Fibroblast of villous mesenchyme (primary cell): Measurements from ENCODE around the gene PDGFA. TPM values are rescaled to one million over a fixed set of nuclear protein-coding genes. Genes with fewer than 3 reads are reported as not detected.

Experiments used
- DNase-seq: peaks from one replicate; pipeline ENCODE4 v3.0.0-alpha.2; 2010; ENCODE audit warnings: low read depth
- H3K4me3 ChIP-seq: 2 replicates; pipeline ENCODE4 v1.5.1; 2011; ENCODE audit warnings: low read depth, mild to moderate bottlenecking, low read length
- total RNA-seq: library from RNA; depleted of rRNA; stranded (reverse); fragments of >200 nt; gene quantifications from 2 replicates; pipeline ENCODE4 v1.2.3, GENCODE V29; 2012
- TF ChIP-seq, protein P1 (sequence below): IDR thresholded peaks from 2 replicates; pipeline ENCODE4 v1.5.1; 2012; ENCODE audit warnings: low read depth, mild to moderate bottlenecking, low read length; ENCODE audit not compliant: insufficient read depth

Gene PDGFA
- total RNA-seq, 1 donor: 43.2 TPM

DNA sequence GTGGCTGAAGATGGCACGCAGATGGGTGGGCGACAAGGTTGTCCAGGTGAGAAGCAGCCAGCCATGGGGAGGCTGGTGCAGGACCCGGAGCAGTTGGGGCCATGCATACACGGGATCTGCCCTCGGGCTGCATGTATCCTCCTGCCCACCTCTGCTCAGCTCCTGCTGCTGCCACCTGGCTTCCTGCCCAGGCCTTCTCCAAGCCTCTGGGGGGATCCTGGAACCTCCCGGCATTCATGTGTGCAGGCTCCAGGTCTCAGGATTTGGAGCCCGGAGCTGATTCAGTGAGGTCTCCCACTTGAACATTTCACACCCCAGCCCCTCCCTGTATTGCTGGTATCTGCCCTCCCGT lies 27.0 kb downstream of the PDGFA start:
- no peak overlapping the region for H3K4me3 ChIP-seq
- TF ChIP-seq, protein P1, sequence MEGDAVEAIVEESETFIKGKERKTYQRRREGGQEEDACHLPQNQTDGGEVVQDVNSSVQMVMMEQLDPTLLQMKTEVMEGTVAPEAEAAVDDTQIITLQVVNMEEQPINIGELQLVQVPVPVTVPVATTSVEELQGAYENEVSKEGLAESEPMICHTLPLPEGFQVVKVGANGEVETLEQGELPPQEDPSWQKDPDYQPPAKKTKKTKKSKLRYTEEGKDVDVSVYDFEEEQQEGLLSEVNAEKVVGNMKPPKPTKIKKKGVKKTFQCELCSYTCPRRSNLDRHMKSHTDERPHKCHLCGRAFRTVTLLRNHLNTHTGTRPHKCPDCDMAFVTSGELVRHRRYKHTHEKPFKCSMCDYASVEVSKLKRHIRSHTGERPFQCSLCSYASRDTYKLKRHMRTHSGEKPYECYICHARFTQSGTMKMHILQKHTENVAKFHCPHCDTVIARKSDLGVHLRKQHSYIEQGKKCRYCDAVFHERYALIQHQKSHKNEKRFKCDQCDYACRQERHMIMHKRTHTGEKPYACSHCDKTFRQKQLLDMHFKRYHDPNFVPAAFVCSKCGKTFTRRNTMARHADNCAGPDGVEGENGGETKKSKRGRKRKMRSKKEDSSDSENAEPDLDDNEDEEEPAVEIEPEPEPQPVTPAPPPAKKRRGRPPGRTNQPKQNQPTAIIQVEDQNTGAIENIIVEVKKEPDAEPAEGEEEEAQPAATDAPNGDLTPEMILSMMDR: no peak
- no peak for DNase-seq

DNA sequence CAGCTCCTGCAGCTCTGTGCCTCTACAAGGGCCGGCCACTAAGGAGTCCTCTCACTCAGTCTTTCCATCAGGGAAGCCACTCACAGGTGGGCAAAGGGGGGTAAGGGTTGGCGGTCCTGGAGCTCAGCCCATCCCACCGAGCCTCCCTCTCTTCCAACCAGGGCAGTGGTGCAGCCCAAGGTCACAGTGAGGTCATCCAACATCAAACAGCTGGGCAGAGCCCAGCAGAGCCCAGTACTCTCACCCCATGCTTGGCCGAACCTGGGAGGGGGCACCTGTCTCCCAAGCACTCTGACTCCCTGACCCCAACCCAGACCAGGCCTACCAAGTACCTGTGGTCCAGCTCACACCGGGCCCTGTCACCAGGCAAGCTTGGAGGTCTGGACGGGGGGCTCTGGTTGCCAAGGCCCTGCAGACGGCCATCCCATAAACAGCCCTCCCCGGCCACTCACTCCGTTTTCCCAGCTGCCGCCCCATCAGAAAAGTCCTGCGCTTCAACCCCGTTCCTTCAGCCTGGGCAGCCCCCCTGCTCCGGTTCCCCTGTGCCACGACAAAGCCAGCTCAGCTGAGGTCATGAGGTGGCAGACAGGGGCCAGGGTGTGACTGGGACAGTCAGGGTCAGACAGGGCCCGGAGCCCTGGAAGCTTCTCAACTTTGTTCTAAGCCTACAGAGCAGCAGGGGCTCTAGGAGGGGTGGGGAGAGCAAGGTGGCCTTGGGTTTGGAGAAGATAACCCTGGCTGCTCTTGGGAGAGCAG lies 27.5 kb downstream of the PDGFA start:
- DNase-seq: no peak
- H3K4me3 ChIP-seq: no peak overlapping the region
- TF ChIP-seq, protein P1: no peak

DNA sequence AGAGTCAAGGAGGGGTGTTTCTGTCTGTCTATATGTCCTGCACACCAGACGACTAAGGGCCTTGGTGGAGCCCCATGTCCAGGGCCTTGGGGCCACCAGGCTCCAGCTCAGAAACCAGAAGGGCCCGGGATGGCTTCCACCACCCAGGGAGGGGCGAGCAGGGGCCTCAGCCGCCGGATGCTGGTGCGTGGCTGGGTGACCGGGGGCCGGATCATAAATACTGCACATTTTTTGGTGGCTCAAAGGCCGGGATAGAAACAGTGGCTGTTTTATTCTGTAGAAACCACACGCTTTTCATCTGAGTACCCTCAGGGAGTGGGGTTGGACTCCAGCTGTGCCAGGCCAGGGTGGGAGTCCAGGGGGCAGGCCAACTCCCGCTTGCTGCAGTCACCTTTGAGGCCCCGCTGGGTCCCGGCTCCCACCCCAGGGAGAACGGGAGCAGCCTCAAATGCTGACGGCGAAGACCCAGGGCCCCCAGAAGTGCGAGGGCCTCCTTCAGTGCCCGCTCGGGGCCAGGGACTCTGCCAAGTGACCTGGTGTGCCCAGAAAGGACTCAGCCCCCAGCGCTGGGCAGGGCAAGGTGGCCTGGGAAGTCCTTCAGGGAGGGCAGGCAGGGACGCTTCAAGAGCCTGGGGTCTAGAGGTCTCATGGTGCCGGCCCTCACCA lies 28.2 kb downstream of the PDGFA start:
- no peak overlapping the region for H3K4me3 ChIP-seq
- DNase-seq: no peak
- TF ChIP-seq, protein P1: no peak

DNA sequence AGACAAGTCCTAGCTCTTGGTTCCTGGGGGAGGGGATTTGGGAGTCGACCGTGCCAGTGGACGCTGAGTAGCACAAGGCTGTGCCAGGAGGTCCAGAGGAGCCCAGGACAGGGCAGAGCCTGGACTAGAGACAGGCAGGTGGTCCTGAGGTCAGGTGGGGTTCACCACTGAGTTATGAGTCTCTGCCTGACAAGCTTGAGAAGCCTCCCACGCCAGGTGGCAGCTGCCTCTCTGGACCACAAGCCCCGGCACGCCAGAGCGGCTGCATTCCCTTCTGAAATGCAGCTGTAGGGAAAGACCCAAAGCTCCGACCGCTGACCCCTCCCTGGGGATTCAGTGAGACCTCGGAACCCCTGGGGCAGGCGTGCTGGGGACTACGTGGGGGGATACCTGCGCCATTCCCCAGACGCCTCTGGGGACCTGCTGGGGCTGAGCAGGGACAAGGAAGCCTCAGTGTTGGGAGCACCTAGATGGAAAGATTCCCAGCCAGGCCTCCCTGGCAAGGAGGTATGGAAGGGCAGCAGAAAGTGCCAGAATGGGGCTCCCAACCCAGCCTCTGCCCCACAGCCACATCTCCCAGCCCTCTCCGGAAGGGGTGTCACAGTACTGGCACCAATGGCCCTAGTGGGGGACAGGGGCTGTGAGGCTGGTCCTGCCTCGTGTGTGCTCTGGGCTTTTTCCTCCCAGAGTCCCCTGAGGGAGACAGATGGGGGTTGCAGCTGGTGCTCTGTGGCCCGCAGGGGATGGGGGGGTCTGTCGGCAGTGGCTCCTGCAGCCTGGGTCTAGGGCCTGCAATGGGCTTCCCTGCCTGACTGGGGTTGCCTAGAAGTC lies 29.0 kb downstream of the PDGFA start:
- no peak for DNase-seq
- no peak overlapping the region for H3K4me3 ChIP-seq
- TF ChIP-seq, protein P1: no peak

DNA sequence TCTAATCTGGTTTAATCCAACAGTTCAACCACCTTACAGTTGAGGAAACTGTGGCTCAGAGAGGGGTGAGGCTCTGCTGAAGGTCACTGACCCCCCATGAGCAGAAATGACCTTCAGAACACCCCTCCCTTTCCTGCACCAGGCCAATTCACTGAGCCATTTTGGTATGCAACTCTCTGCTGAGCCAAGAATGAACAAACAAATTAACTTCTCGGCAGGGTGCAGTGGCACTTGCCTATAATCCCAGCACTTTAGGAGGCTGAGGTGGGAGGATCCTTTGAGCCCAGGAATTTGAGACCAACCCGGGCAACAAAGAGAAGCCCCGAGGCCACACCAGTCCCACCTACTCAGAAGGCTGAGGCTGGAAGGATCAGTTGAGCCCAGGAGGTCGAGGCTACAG lies 29.8 kb downstream of the PDGFA start:
- TF ChIP-seq, protein P1: no peak
- H3K4me3 ChIP-seq: no peak overlapping the region
- no peak for DNase-seq

DNA sequence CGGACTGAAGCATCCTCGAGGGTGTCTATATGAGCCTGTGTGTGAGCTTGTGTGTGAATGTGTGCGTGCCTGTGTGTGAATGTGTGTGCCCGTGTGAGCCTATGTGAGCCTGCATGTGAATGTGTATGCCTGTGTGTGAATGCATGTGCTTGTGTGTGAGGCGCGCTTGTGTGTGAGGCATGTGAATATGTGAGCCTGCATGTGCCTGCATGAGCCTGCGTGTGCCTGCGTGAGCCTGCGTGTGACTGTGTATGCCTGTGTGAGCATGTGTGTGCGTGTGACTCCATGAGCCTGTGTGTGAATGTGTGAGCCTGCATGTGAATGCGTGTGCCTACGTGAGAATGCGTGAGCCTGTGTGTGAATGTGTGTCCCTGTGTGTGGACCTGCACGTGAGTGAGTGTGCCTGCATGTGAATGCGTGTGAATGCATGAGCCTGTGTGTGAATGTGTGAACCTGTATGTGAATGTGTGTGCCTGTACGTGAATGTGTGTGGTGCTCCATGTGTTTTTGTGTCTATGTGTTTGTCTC lies 33.4 kb downstream of the PDGFA start:
- no peak for DNase-seq
- TF ChIP-seq, protein P1: no peak
- H3K4me3 ChIP-seq: no peak overlapping the region
